ENCODE data around the gene PHF14. TPM values are rescaled to one million over a fixed set of nuclear protein-coding genes. Genes with fewer than 3 reads are reported as not detected.

The PHF14 gene
- total RNA-seq, 1 experiment from 2014 or later: 182 TPM

- Histone ChIP-seq H3K9me2 (replicated peaks; ENCODE audit: insufficient read depth, low read length) (no peaks in the 10 kb centered on the region), H3K4me3 (ENCODE audit: low read length) (no peak overlapping the region), H4K20me1 (ENCODE audit: insufficient read depth, low read depth, low read length) (no peaks in the 10 kb centered on the region), H3K9me3 (ENCODE audit: low read length) (no peaks in the 10 kb centered on the region), H2AFZ (ENCODE audit: low read length) (no peak overlapping the region), H3K27me3 (ENCODE audit: low read length) (no peaks in the 10 kb centered on the region), H3K9ac (ENCODE audit: low read length) (no peak overlapping the region), H3K79me2 (ENCODE audit: low read length) (no peaks in the 10 kb centered on the region), H3K4me2 (ENCODE audit: low read depth, low read length, poor library complexity, severe bottlenecking) (no peak overlapping the region), H3K4me1 (ENCODE audit: low read length) (no peaks in the 10 kb centered on the region; the same call in 1 of the 2 replicates), H3K36me3 (ENCODE audit: insufficient read depth, low read length) (peaks cover 4% of the 10 kb centered on the region; the same call in 1 of the 2 replicates), H3K27ac (ENCODE audit: low read length) (no peak overlapping the region)
- DNase-seq: no peak
Measured at GRCh38 chr7:11171569-11172192, 198.0 kb downstream of the PHF14 start.

GRCh38 chr7:11172835-11173234 lies 199.2 kb downstream of the PHF14 start:
- Histone ChIP-seq H4K20me1 (ENCODE audit: insufficient read depth, low read depth, low read length) (no peaks in the 10 kb centered on the region), H3K9me3 (ENCODE audit: low read length) (no peaks in the 10 kb centered on the region), H3K4me2 (ENCODE audit: low read depth, low read length, poor library complexity, severe bottlenecking) (no peak overlapping the region), H3K4me3 (ENCODE audit: low read length) (no peak overlapping the region), H2AFZ (ENCODE audit: low read length) (no peak overlapping the region), H3K9me2 (replicated peaks; ENCODE audit: insufficient read depth, low read length) (no peaks in the 10 kb centered on the region), H3K27ac (ENCODE audit: low read length) (no peak overlapping the region), H3K79me2 (ENCODE audit: low read length) (no peaks in the 10 kb centered on the region), H3K4me1 (ENCODE audit: low read length) (peaks cover 4% of the 10 kb centered on the region), H3K9ac (ENCODE audit: low read length) (no peak overlapping the region), H3K36me3 (ENCODE audit: insufficient read depth, low read length) (peaks cover 4% of the 10 kb centered on the region; the same call in 1 of the 2 replicates), H3K27me3 (ENCODE audit: low read length) (no peaks in the 10 kb centered on the region)
- DNase-seq: no peak

- Histone ChIP-seq H3K4me2 (ENCODE audit: low read depth, low read length, poor library complexity, severe bottlenecking) (no peak overlapping the region), H3K27ac (ENCODE audit: low read length) (no peak overlapping the region), H3K9ac (ENCODE audit: low read length) (no peak overlapping the region), H3K4me1 (ENCODE audit: low read length) (peaks cover 4% of the 10 kb centered on the region), H4K20me1 (ENCODE audit: insufficient read depth, low read depth, low read length) (no peaks in the 10 kb centered on the region), H3K27me3 (ENCODE audit: low read length) (no peaks in the 10 kb centered on the region), H2AFZ (ENCODE audit: low read length) (no peak overlapping the region), H3K36me3 (ENCODE audit: insufficient read depth, low read length) (no peaks in the 10 kb centered on the region), H3K4me3 (ENCODE audit: low read length) (no peak overlapping the region), H3K9me3 (ENCODE audit: low read length) (no peaks in the 10 kb centered on the region), H3K9me2 (replicated peaks; ENCODE audit: insufficient read depth, low read length) (no peaks in the 10 kb centered on the region), H3K79me2 (ENCODE audit: low read length) (no peaks in the 10 kb centered on the region)
- no peak for DNase-seq
Measured at GRCh38 chr7:11175371-11175770, 201.7 kb downstream of the PHF14 start.

- Histone ChIP-seq H4K20me1 (ENCODE audit: insufficient read depth, low read depth, low read length) (no peaks in the 10 kb centered on the region), H3K9ac (ENCODE audit: low read length) (no peak overlapping the region), H3K36me3 (ENCODE audit: insufficient read depth, low read length) (no peaks in the 10 kb centered on the region), H3K27me3 (ENCODE audit: low read length) (no peaks in the 10 kb centered on the region), H3K4me3 (ENCODE audit: low read length) (no peak overlapping the region), H3K9me2 (replicated peaks; ENCODE audit: insufficient read depth, low read length) (no peaks in the 10 kb centered on the region), H3K27ac (ENCODE audit: low read length) (no peak overlapping the region), H3K4me2 (ENCODE audit: low read depth, low read length, poor library complexity, severe bottlenecking) (no peak overlapping the region), H3K4me1 (ENCODE audit: low read length) (peaks cover 5% of the 10 kb centered on the region), H3K79me2 (ENCODE audit: low read length) (no peaks in the 10 kb centered on the region), H2AFZ (ENCODE audit: low read length) (no peak overlapping the region), H3K9me3 (ENCODE audit: low read length) (no peaks in the 10 kb centered on the region)
- DNase-seq: no peak
Measured at GRCh38 chr7:11175887-11176286, 202.2 kb downstream of the PHF14 start.

GRCh38 chr7:11176985-11177555 lies 203.4 kb downstream of the PHF14 start:
- Histone ChIP-seq H3K27ac (ENCODE audit: low read length) (no peak overlapping the region), H3K4me1 (ENCODE audit: low read length) (peaks cover 8% of the 10 kb centered on the region), H3K9ac (ENCODE audit: low read length) (no peak overlapping the region), H3K4me3 (ENCODE audit: low read length) (no peak overlapping the region), H2AFZ (ENCODE audit: low read length) (no peak overlapping the region), H3K9me3 (ENCODE audit: low read length) (no peaks in the 10 kb centered on the region), H3K36me3 (ENCODE audit: insufficient read depth, low read length) (no peaks in the 10 kb centered on the region), H3K9me2 (replicated peaks; ENCODE audit: insufficient read depth, low read length) (no peaks in the 10 kb centered on the region), H4K20me1 (ENCODE audit: insufficient read depth, low read depth, low read length) (no peaks in the 10 kb centered on the region), H3K27me3 (ENCODE audit: low read length) (no peaks in the 10 kb centered on the region), H3K79me2 (ENCODE audit: low read length) (no peaks in the 10 kb centered on the region), H3K4me2 (ENCODE audit: low read depth, low read length, poor library complexity, severe bottlenecking) (no peak overlapping the region)
- no peak for DNase-seq

- H3K4me2 ChIP-seq (ENCODE audit: low read depth, low read length, poor library complexity, severe bottlenecking): no peak overlapping the region
- peaks cover 8% of the 10 kb centered on the region for H3K4me1 ChIP-seq (ENCODE audit: low read length)
- no peak overlapping the region for H3K27ac ChIP-seq (ENCODE audit: low read length)
- no peak for DNase-seq
- H3K79me2 ChIP-seq (ENCODE audit: low read length): no peaks in the 10 kb centered on the region
- H3K9me3 ChIP-seq (ENCODE audit: low read length): no peaks in the 10 kb centered on the region
- H3K36me3 ChIP-seq (ENCODE audit: insufficient read depth, low read length): no peaks in the 10 kb centered on the region
- H2AFZ ChIP-seq (ENCODE audit: low read length): no peak overlapping the region
- H3K4me3 ChIP-seq (ENCODE audit: low read length): no peak overlapping the region
- no peaks in the 10 kb centered on the region for H3K27me3 ChIP-seq (ENCODE audit: low read length)
- no peaks in the 10 kb centered on the region for H3K9me2 ChIP-seq (replicated peaks; ENCODE audit: insufficient read depth, low read length)
- H3K9ac ChIP-seq (ENCODE audit: low read length): no peak overlapping the region
- no peaks in the 10 kb centered on the region for H4K20me1 ChIP-seq (ENCODE audit: insufficient read depth, low read depth, low read length)
Measured at GRCh38 chr7:11177793-11178192, 204.1 kb downstream of the PHF14 start.

GRCh38 chr7:11181590-11181989 lies 207.9 kb downstream of the PHF14 start:
- Histone ChIP-seq H3K36me3 (ENCODE audit: insufficient read depth, low read length) (no peaks in the 10 kb centered on the region), H2AFZ (ENCODE audit: low read length) (no peak overlapping the region), H4K20me1 (ENCODE audit: insufficient read depth, low read depth, low read length) (no peaks in the 10 kb centered on the region), H3K4me2 (ENCODE audit: low read depth, low read length, poor library complexity, severe bottlenecking) (no peak overlapping the region), H3K79me2 (ENCODE audit: low read length) (no peaks in the 10 kb centered on the region), H3K9ac (ENCODE audit: low read length) (no peak overlapping the region), H3K4me3 (ENCODE audit: low read length) (no peak overlapping the region), H3K9me2 (replicated peaks; ENCODE audit: insufficient read depth, low read length) (no peaks in the 10 kb centered on the region), H3K9me3 (ENCODE audit: low read length) (no peaks in the 10 kb centered on the region), H3K4me1 (ENCODE audit: low read length) (peaks cover 8% of the 10 kb centered on the region), H3K27ac (ENCODE audit: low read length) (no peak overlapping the region), H3K27me3 (ENCODE audit: low read length) (no peaks in the 10 kb centered on the region)
- DNase-seq: no peak

- no peak overlapping the region for H2AFZ ChIP-seq (ENCODE audit: low read length)
- no peak overlapping the region for H3K9ac ChIP-seq (ENCODE audit: low read length)
- H3K36me3 ChIP-seq (ENCODE audit: insufficient read depth, low read length): no peaks in the 10 kb centered on the region
- H3K27me3 ChIP-seq (ENCODE audit: low read length): no peaks in the 10 kb centered on the region
- H3K4me2 ChIP-seq (ENCODE audit: low read depth, low read length, poor library complexity, severe bottlenecking): no peak overlapping the region
- peaks cover 4% of the 10 kb centered on the region for H3K4me1 ChIP-seq (ENCODE audit: low read length)
- no peaks in the 10 kb centered on the region for H3K79me2 ChIP-seq (ENCODE audit: low read length)
- DNase-seq: no peak
- H3K9me2 ChIP-seq (replicated peaks; ENCODE audit: insufficient read depth, low read length): no peaks in the 10 kb centered on the region
- no peaks in the 10 kb centered on the region for H4K20me1 ChIP-seq (ENCODE audit: insufficient read depth, low read depth, low read length)
- no peak overlapping the region for H3K27ac ChIP-seq (ENCODE audit: low read length)
- no peak overlapping the region for H3K4me3 ChIP-seq (ENCODE audit: low read length)
- no peaks in the 10 kb centered on the region for H3K9me3 ChIP-seq (ENCODE audit: low read length)
Measured at GRCh38 chr7:11182736-11183135, 209.1 kb downstream of the PHF14 start.

Data from Karpas-422 (cell line).